ENCODE measurements around the gene ORC5.

GRCh38 chr7:104150470-104150869 lies 57.3 kb downstream of the ORC5 start:
- no peak for TF ChIP-seq POLR2A (IDR thresholded peaks at IDR 0.05; ENCODE audit: low read length)
- TF ChIP-seq GATA1 (IDR thresholded peaks at IDR 0.05; ENCODE audit: low read depth, low read length): no peak
